Large intestine (tissue), 3 donors: Measurements from ENCODE around the gene SQSTM1. TPM values are rescaled to one million over a fixed set of nuclear protein-coding genes. Genes with fewer than 3 reads are reported as not detected.
"Not testable (repeated sequence)": the region's sequence is repeated elsewhere in the genome, so short reads cannot be mapped to it uniquely, and the experiment has no call there.

Source experiments
- DNase-seq, 2 donors: peaks; one replicate each; pipeline versions ENCODE4 v3.0.0 to v3.0.0-alpha.2; 2013
- H3K27ac ChIP-seq: one replicate; pipeline ENCODE4 v1.5.1; 2013; ENCODE audit warnings: low read length
- H3K27me3 ChIP-seq: 2 replicates; pipeline ENCODE4 v1.6.1; 2013; ENCODE audit warnings: low read length; ENCODE audit not compliant: control insufficient read depth, insufficient read depth
- H3K36me3 ChIP-seq: 2 replicates; pipeline ENCODE4 v1.6.1; 2013; ENCODE audit warnings: low read length; ENCODE audit not compliant: control insufficient read depth, insufficient read depth
- H3K4me1 ChIP-seq: one replicate; pipeline ENCODE4 v1.6.1; 2013; ENCODE audit warnings: low read length; ENCODE audit not compliant: control insufficient read depth, insufficient read depth
- H3K4me3 ChIP-seq: one replicate; pipeline ENCODE4 v1.5.1; 2013; ENCODE audit warnings: low read length
- H3K9me3 ChIP-seq: one replicate; pipeline ENCODE4 v1.6.1; 2013; ENCODE audit warnings: mild to moderate bottlenecking, low read depth, low read length, moderate library complexity; ENCODE audit not compliant: control insufficient read depth
- WGBS: methylation state at CpG from one replicate; pipeline ENCODE4 v1.1.5; 2013; ENCODE audit warnings: low lambda C conversion rate; ENCODE audit not compliant: insufficient coverage; 5-methylcytosine and 5-hydroxymethylcytosine counted together
- polyA plus RNA-seq: library from polyadenylated mRNA; unstranded; fragments of 120-200 nt; gene quantifications from one replicate; pipeline ENCODE4 v1.2.1, GENCODE V29; 2013

The SQSTM1 gene
- polyA plus RNA-seq, 1 donor, result 165 TPM

GRCh38 chr5:179867476-179867875 lies 46.8 kb downstream of the SQSTM1 start:
- no peaks in the 10 kb centered on the region for H3K4me1 ChIP-seq
- H3K27me3 ChIP-seq, result no peaks in the 10 kb centered on the region
- WGBS, result no CpG with 5 or more reads among the region's 11 CpGs
- no peak overlapping the region for H3K4me3 ChIP-seq
- H3K27ac ChIP-seq, result no peak overlapping the region
- DNase-seq, result no peak
- H3K9me3 ChIP-seq, result peaks cover 5% of the 10 kb centered on the region
- H3K36me3 ChIP-seq, result peaks cover 86% of the 10 kb centered on the region

- no peak overlapping the region for H3K4me3 ChIP-seq
- WGBS, result no CpG with 5 or more reads among the region's 14 CpGs
- H3K36me3 ChIP-seq, result peaks cover 85% of the 10 kb centered on the region
- H3K9me3 ChIP-seq, result no peaks in the 10 kb centered on the region
- H3K27ac ChIP-seq, result no peak overlapping the region
- no peaks in the 10 kb centered on the region for H3K27me3 ChIP-seq
- no peak for DNase-seq
- no peaks in the 10 kb centered on the region for H3K4me1 ChIP-seq
These were observed 47.8 kb downstream of the SQSTM1 start for GRCh38 chr5:179868541-179868940.

GRCh38 chr5:179869101-179869500 lies 48.4 kb downstream of the SQSTM1 start:
- WGBS, result no CpG with 5 or more reads among the region's 5 CpGs
- no peaks in the 10 kb centered on the region for H3K27me3 ChIP-seq

GRCh38 chr5:179869641-179870402 lies 49.1 kb downstream of the SQSTM1 start:
- H3K9me3 ChIP-seq, result no peaks in the 10 kb centered on the region
- H3K27me3 ChIP-seq, result no peaks in the 10 kb centered on the region
- no peak for DNase-seq
- 100% methylated on average over 1 of the region's 16 CpGs for WGBS
- no peak overlapping the region for H3K27ac ChIP-seq
- no peak overlapping the region for H3K4me3 ChIP-seq
- no peaks in the 10 kb centered on the region for H3K4me1 ChIP-seq
- H3K36me3 ChIP-seq, result peaks cover 87% of the 10 kb centered on the region

More at GRCh38 chr5:179869101-179869500, 48.4 kb downstream of the SQSTM1 start:
- Histone ChIP-seq H3K4me3 (no peak overlapping the region), H3K36me3 (peaks cover 85% of the 10 kb centered on the region), H3K4me1 (no peaks in the 10 kb centered on the region), H3K27ac (no peak overlapping the region), H3K9me3 (no peaks in the 10 kb centered on the region)
- no peak for DNase-seq

- 100% methylated on average over 2 of the region's 17 CpGs for WGBS
- Histone ChIP-seq H3K27me3 (no peaks in the 10 kb centered on the region), H3K36me3 (peaks cover 86% of the 10 kb centered on the region), H3K27ac (no peak overlapping the region), H3K9me3 (no peaks in the 10 kb centered on the region), H3K4me3 (no peak overlapping the region), H3K4me1 (no peaks in the 10 kb centered on the region)
- DNase-seq, result peak in 1 of 2 donors; percentile 14
These were observed 49.7 kb downstream of the SQSTM1 start for GRCh38 chr5:179870403-179870903.

- H3K27me3 ChIP-seq, result no peaks in the 10 kb centered on the region
- 100% methylated on average over 1 of the region's 3 CpGs for WGBS
- H3K4me3 ChIP-seq, result no peak overlapping the region
- H3K36me3 ChIP-seq, result peaks cover 87% of the 10 kb centered on the region
- no peaks in the 10 kb centered on the region for H3K9me3 ChIP-seq
- no peaks in the 10 kb centered on the region for H3K4me1 ChIP-seq
- DNase-seq, result no peak
- no peak overlapping the region for H3K27ac ChIP-seq
These were observed 50.2 kb downstream of the SQSTM1 start for GRCh38 chr5:179870952-179871351.

GRCh38 chr5:179871533-179871932 lies 50.8 kb downstream of the SQSTM1 start:
- peaks cover 88% of the 10 kb centered on the region for H3K36me3 ChIP-seq
- not testable (repeated sequence) for H3K27me3 ChIP-seq, H3K27ac ChIP-seq, H3K4me3 ChIP-seq, DNase-seq, H3K4me1 ChIP-seq, H3K9me3 ChIP-seq
- WGBS, result no CpG with 5 or more reads among the region's 14 CpGs

GRCh38 chr5:179872055-179872827 lies 51.5 kb downstream of the SQSTM1 start:
- no CpG with 5 or more reads among the region's 18 CpGs for WGBS
- Histone ChIP-seq H3K9me3 (no peaks in the 10 kb centered on the region), H3K4me1 (no peaks in the 10 kb centered on the region), H3K27me3 (no peaks in the 10 kb centered on the region), H3K4me3 (no peak overlapping the region), H3K27ac (no peak overlapping the region), H3K36me3 (peaks cover 84% of the 10 kb centered on the region)
- DNase-seq, result no peak

- Histone ChIP-seq H3K4me1 (no peaks in the 10 kb centered on the region), H3K36me3 (peaks cover 83% of the 10 kb centered on the region), H3K27me3 (no peaks in the 10 kb centered on the region), H3K4me3 (no peak overlapping the region), H3K9me3 (no peaks in the 10 kb centered on the region), H3K27ac (no peak overlapping the region)
- DNase-seq, result no peak
- no CpG with 5 or more reads among the region's 14 CpGs for WGBS
These were observed 52.3 kb downstream of the SQSTM1 start for GRCh38 chr5:179872828-179873575.

- Histone ChIP-seq H3K27me3 (no peaks in the 10 kb centered on the region), H3K4me1 (no peaks in the 10 kb centered on the region), H3K36me3 (peaks cover 85% of the 10 kb centered on the region), H3K9me3 (no peaks in the 10 kb centered on the region), H3K27ac (no peak overlapping the region), H3K4me3 (no peak overlapping the region)
- no peak for DNase-seq
- WGBS, result no CpG with 5 or more reads among the region's 7 CpGs
These were observed 52.9 kb downstream of the SQSTM1 start for GRCh38 chr5:179873588-179874110.
